BLaER1 (cell line): ENCODE data around the gene CNOT4.
"Not testable (repeated sequence)": the region's sequence is repeated elsewhere in the genome, so short reads cannot be mapped to it uniquely, and the experiment has no call there.

Experiments
- H3K27ac ChIP-seq: shearing (Covaris generic); formaldehyde crosslinking; 2 replicates; pipeline ENCODE4 v1.8.1; 2022
- H3K27me3 ChIP-seq: shearing (Covaris generic); formaldehyde crosslinking; 2 replicates; pipeline ENCODE4 v1.8.1; 2022
- H3K36me3 ChIP-seq: shearing (Covaris generic); formaldehyde crosslinking; 2 replicates; pipeline ENCODE4 v1.8.1; 2022
- H3K4me1 ChIP-seq: shearing (Covaris generic); formaldehyde crosslinking; 2 replicates; pipeline ENCODE4 v1.8.1; 2022
- H3K4me2 ChIP-seq: shearing (Covaris generic); formaldehyde crosslinking; 2 replicates; pipeline ENCODE4 v1.8.1; 2022
- H3K4me3 ChIP-seq: shearing (Covaris generic); formaldehyde crosslinking; 2 replicates; pipeline ENCODE4 v1.8.1; 2022
- H3K9ac ChIP-seq: shearing (Covaris generic); formaldehyde crosslinking; 2 replicates; pipeline ENCODE4 v1.8.1; 2022
- H3K9me3 ChIP-seq: shearing (Covaris generic); formaldehyde crosslinking; 2 replicates; pipeline ENCODE4 v1.8.1; 2022
- H4K20me1 ChIP-seq: shearing (Covaris generic); formaldehyde crosslinking; 2 replicates; pipeline ENCODE4 v1.8.1; 2022
- Cebpa-rat ChIP-seq: shearing (Covaris generic); IDR thresholded peaks from 2 replicates; pipeline ENCODE4 v1.8.1; 2022

Gene CNOT4

DNA sequence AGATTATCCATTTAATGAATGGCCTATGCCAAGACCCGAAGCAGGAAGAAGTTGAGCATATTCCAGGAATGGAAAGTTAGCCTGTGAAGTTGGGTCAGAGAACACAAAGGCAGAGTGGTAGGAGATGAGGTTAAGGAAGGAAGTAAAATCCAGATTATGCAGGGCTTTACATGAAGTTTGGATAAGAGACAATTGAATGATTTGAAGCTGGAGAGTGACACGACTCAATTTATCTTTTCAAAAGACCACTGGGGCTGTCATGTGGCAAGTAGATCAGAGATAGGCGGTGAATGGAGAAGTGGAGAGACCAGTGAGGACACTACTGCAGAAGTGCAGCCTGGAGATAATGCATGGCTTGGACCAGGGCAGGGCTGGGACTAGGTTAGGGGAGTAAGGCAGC lies 7.2 kb upstream of the CNOT4 start:
- no peaks in the 10 kb centered on the region for H3K36me3 ChIP-seq
- H3K9ac ChIP-seq: no peak overlapping the region
- no peaks in the 10 kb centered on the region for H3K4me1 ChIP-seq
- no peaks in the 10 kb centered on the region for H3K27me3 ChIP-seq
- H4K20me1 ChIP-seq: no peaks in the 10 kb centered on the region
- no peak for TF ChIP-seq Cebpa-rat
- H3K4me3 ChIP-seq: no peak overlapping the region
- H3K27ac ChIP-seq: no peak overlapping the region
- no peaks in the 10 kb centered on the region for H3K9me3 ChIP-seq
- no peak overlapping the region for H3K4me2 ChIP-seq

DNA sequence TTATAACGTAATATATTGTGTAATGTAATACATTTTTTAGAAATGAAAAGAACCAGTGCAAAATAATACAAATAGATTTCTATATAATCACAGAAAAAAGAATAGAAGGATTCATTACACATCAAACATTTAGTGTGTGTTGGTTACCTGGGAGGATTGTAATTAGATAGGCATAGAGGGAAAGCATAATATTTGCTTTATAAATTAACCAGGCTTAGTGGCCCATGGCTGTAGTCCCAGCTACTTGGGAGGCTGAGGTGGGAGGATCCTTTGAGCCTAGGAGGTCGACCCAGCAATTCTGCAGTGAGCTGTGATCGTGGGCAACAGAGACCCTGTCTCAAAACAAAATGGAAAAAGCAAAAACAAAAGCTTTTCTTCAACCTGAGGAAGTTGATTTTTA lies 5.0 kb upstream of the CNOT4 start:
- H3K9ac ChIP-seq: no peak overlapping the region
- no peaks in the 10 kb centered on the region for H3K36me3 ChIP-seq
- peaks cover 8% of the 10 kb centered on the region for H3K4me1 ChIP-seq
- no peak overlapping the region for H3K4me3 ChIP-seq
- H3K27ac ChIP-seq: no peak overlapping the region
- H3K4me2 ChIP-seq: no peak overlapping the region
- no peaks in the 10 kb centered on the region for H3K9me3 ChIP-seq
- TF ChIP-seq Cebpa-rat: no peak
- H4K20me1 ChIP-seq: no peaks in the 10 kb centered on the region
- no peaks in the 10 kb centered on the region for H3K27me3 ChIP-seq

DNA sequence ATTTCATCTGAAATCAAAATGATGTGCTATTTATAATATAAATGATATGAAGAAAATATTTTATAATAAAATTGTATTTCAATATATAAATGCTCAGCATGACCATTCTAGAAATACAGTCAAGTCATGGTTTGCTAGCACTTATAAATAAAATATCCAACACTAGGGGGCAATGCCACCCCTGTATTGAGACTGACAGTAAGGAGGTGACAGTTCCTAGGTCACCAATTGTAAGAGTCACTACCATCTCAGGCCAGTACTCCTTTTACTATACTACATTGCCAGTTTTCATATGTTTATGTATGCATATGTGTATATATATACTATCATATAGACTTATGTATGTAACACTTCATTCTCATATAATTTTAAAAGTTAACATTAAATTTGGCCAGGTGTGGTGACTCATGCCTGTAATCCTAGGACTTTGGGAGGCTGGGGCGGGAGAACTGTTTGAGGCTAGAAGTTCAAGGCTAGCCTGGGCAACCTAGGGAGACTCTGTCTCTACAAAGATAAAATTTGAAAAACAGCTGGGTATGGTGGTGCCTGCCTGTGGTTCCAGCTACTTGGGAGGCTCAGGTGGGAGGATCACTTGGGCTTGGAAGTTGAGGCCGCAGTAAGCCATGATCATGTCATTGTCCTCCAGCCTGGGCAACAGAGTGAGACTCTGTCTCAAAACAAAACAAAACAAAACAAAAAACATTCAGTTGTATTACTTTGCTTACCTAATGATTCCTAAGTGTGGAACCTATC lies 2.4 kb upstream of the CNOT4 start:
- Histone ChIP-seq H3K4me1 (peaks cover 21% of the 10 kb centered on the region), H3K4me3 (no peak overlapping the region), H3K9me3 (no peaks in the 10 kb centered on the region), H3K9ac (no peak overlapping the region), H3K27ac (no peak overlapping the region), H3K36me3 (no peaks in the 10 kb centered on the region), H4K20me1 (peaks cover 21% of the 10 kb centered on the region), H3K27me3 (no peaks in the 10 kb centered on the region), H3K4me2 (no peak overlapping the region)
- no peak for TF ChIP-seq Cebpa-rat

GRCh38 chr7:135510592-135511183 lies 786 bp upstream of the CNOT4 start:
- Histone ChIP-seq H3K4me1 (peaks cover 27% of the 10 kb centered on the region), H3K36me3 (no peaks in the 10 kb centered on the region), H3K9me3 (no peaks in the 10 kb centered on the region), H3K27me3 (no peaks in the 10 kb centered on the region), H3K4me3 (peak overlapping the region; percentile 90), H3K27ac (peak overlapping the region; percentile 22; the same call in 1 of the 2 replicates), H3K4me2 (peak overlapping the region; percentile 96), H3K9ac (peak overlapping the region; percentile 70), H4K20me1 (peaks cover 32% of the 10 kb centered on the region)
- TF ChIP-seq Cebpa-rat: no peak

DNA sequence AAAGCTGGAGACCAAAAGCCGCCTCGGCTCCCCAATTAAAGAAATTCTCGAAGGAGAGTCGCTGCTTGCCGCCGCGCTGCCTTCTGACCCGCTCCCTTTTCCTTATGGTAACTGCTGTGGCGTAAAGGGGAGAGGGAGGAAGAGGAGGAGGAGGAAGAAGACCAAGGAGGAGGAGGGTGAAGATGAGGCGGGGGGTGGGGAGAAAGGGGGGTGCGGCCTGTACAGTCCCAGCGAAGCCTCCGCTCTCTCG lies 388 bp downstream of the CNOT4 start:
- Histone ChIP-seq H3K9ac (peak overlapping the region; percentile 96), H4K20me1 (peaks cover 32% of the 10 kb centered on the region)

DNA sequence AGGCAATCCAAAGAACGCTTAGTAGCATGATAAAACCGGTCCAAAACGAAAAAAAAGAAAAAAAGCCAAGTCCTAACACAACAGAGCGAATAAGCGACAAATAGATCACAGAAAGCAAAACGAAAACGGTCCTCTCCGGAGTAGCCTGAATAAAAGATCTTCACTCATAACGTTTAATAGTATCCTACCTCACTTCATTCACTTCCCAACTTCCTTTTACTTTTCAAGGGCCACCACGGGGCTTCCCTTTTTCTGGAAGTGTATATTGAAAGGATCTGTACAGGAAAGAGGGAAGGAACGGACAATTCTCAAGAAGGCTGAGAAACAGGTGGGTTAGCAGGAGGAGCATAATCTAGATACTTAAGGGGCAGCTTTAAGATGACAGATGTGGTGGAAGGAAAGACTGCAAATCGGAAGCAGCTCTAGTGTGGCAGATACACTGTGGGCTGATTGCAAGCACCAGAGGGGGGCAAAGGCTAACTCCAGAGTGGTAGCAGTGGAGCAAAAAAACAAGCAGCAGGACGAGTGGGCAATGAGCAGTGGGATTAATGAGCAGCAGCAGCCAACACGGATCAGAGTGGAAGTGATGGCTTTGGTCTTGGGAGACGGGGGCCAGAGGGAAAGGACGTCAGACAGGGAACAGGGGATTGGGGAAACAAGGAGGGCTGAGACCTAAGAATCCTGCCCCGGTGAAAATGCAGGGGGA lies 866 bp downstream of the CNOT4 start:
- Histone ChIP-seq H3K9ac (peak overlapping the region; percentile 96), H3K27ac (peak overlapping the region; percentile 94), H3K4me1 (peaks cover 27% of the 10 kb centered on the region), H4K20me1 (peaks cover 32% of the 10 kb centered on the region), H3K27me3 (no peaks in the 10 kb centered on the region), H3K9me3 (no peaks in the 10 kb centered on the region), H3K4me3 (peak overlapping the region; percentile 90), H3K4me2 (peak overlapping the region; percentile 91), H3K36me3 (peaks cover 5% of the 10 kb centered on the region)
- no peak for TF ChIP-seq Cebpa-rat

More for the DNA sequence above, 388 bp downstream of the CNOT4 start:
- Histone ChIP-seq H3K36me3 (peaks cover 5% of the 10 kb centered on the region), H3K4me1 (peaks cover 27% of the 10 kb centered on the region), H3K27me3 (no peaks in the 10 kb centered on the region), H3K9me3 (no peaks in the 10 kb centered on the region), H3K4me3 (peak overlapping the region; percentile 90), H3K4me2 (peak overlapping the region; percentile 91), H3K27ac (peak overlapping the region; percentile 94)
- TF ChIP-seq Cebpa-rat: no peak

DNA sequence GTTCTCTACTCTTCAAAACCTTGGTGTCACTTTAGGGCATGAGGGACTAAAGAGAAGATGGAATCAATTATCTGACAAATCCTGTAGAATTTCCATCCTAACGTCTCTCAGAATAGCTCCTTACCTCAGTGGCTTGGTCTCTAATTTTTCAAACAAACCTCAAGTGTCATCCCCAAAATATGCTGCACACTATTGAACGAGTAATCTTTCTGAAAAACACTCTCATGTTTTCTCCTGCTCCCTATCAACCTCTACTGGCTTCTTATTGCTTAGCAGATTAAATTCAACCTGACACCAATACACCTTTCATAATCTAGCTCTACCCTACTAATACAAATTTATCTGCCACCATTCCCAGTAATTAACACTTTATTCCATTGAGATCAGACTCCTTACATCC lies 8.5 kb downstream of the CNOT4 start:
- Histone ChIP-seq H4K20me1 (peaks cover 77% of the 10 kb centered on the region), H3K27ac (no peak overlapping the region), H3K9ac (no peak overlapping the region), H3K9me3 (no peaks in the 10 kb centered on the region), H3K36me3 (peaks cover 5% of the 10 kb centered on the region), H3K4me3 (no peak overlapping the region), H3K4me1 (peaks cover 8% of the 10 kb centered on the region; the same call in 1 of the 2 replicates), H3K27me3 (no peaks in the 10 kb centered on the region), H3K4me2 (no peak overlapping the region)
- TF ChIP-seq Cebpa-rat: no peak

DNA sequence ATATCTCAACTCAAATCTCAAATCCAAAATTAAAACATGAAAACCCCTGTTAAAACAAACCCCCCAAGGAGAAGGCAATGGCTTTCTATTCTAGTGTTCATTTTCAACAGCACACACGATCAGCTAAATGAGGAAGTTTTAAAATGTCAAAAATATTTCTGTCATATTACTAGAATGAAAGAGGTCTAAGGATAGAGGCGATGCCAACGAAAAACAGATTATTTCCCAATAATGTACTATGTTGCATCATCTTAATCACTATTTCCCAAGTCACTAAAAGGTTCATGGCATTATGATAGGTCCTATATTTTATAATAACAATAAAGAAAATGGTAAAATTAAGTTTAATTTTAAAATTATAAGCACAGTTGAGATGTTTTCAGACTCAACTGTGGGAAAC lies 10.1 kb downstream of the CNOT4 start:
- H3K36me3 ChIP-seq: no peaks in the 10 kb centered on the region

GRCh38 chr7:135497161-135497560 lies 12.7 kb downstream of the CNOT4 start:
- peaks cover 13% of the 10 kb centered on the region; the same call in 1 of the 2 replicates for H3K36me3 ChIP-seq
- not testable (repeated sequence) for H3K4me2 ChIP-seq, H3K9ac ChIP-seq, H3K4me1 ChIP-seq, H3K9me3 ChIP-seq, H3K4me3 ChIP-seq, H3K27me3 ChIP-seq, H3K27ac ChIP-seq
- peaks cover 97% of the 10 kb centered on the region for H4K20me1 ChIP-seq

More for the DNA sequence above, 10.1 kb downstream of the CNOT4 start:
- Histone ChIP-seq H3K27me3 (no peaks in the 10 kb centered on the region), H3K4me3 (no peak overlapping the region), H3K9ac (no peak overlapping the region), H3K27ac (no peak overlapping the region), H3K4me1 (peaks cover 8% of the 10 kb centered on the region; the same call in 1 of the 2 replicates), H4K20me1 (peaks cover 91% of the 10 kb centered on the region), H3K4me2 (no peak overlapping the region), H3K9me3 (no peaks in the 10 kb centered on the region)
- no peak; the same call in 1 of the 2 replicates for TF ChIP-seq Cebpa-rat

GRCh38 chr7:135493362-135493761 lies 16.5 kb downstream of the CNOT4 start:
- no peaks in the 10 kb centered on the region for H3K27me3 ChIP-seq
- no peak overlapping the region for H3K27ac ChIP-seq
- H3K9me3 ChIP-seq: peaks cover 5% of the 10 kb centered on the region; the same call in 1 of the 2 replicates
- H3K4me2 ChIP-seq: no peak overlapping the region
- no peak overlapping the region for H3K9ac ChIP-seq
- peaks cover 26% of the 10 kb centered on the region; the same call in 1 of the 2 replicates for H3K36me3 ChIP-seq
- no peak for TF ChIP-seq Cebpa-rat
- peaks cover 90% of the 10 kb centered on the region for H4K20me1 ChIP-seq
- H3K4me1 ChIP-seq: no peaks in the 10 kb centered on the region
- no peak overlapping the region for H3K4me3 ChIP-seq
